ENCODE measurements around the gene SS18L1.

DNA sequence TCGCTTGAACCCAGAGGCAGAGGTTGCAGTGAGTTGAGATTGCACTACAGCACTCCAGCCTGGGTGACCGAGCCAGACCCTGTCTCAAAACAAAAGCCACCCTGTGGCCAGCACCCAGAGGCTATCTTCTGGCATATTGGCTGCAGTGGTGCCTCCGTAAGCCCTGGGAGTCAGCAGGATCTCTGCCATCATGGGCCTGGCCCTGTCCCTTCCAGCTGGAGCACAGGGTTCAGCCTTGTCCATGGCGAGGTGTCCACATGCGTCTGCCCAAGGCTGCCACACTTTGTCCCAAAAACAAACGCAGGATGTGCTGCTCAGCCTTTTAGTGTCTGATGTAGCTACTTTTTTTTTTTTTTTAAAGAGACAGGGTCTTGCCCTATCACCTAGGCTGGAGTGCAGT lies 23.9 kb downstream of the SS18L1 start:
- TF ChIP-seq, protein P1, sequence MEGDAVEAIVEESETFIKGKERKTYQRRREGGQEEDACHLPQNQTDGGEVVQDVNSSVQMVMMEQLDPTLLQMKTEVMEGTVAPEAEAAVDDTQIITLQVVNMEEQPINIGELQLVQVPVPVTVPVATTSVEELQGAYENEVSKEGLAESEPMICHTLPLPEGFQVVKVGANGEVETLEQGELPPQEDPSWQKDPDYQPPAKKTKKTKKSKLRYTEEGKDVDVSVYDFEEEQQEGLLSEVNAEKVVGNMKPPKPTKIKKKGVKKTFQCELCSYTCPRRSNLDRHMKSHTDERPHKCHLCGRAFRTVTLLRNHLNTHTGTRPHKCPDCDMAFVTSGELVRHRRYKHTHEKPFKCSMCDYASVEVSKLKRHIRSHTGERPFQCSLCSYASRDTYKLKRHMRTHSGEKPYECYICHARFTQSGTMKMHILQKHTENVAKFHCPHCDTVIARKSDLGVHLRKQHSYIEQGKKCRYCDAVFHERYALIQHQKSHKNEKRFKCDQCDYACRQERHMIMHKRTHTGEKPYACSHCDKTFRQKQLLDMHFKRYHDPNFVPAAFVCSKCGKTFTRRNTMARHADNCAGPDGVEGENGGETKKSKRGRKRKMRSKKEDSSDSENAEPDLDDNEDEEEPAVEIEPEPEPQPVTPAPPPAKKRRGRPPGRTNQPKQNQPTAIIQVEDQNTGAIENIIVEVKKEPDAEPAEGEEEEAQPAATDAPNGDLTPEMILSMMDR (conservative IDR thresholded peaks at IDR 0.05; ENCODE audit: low read depth in 2 of 2): no peak
- TF ChIP-seq, protein P2, sequence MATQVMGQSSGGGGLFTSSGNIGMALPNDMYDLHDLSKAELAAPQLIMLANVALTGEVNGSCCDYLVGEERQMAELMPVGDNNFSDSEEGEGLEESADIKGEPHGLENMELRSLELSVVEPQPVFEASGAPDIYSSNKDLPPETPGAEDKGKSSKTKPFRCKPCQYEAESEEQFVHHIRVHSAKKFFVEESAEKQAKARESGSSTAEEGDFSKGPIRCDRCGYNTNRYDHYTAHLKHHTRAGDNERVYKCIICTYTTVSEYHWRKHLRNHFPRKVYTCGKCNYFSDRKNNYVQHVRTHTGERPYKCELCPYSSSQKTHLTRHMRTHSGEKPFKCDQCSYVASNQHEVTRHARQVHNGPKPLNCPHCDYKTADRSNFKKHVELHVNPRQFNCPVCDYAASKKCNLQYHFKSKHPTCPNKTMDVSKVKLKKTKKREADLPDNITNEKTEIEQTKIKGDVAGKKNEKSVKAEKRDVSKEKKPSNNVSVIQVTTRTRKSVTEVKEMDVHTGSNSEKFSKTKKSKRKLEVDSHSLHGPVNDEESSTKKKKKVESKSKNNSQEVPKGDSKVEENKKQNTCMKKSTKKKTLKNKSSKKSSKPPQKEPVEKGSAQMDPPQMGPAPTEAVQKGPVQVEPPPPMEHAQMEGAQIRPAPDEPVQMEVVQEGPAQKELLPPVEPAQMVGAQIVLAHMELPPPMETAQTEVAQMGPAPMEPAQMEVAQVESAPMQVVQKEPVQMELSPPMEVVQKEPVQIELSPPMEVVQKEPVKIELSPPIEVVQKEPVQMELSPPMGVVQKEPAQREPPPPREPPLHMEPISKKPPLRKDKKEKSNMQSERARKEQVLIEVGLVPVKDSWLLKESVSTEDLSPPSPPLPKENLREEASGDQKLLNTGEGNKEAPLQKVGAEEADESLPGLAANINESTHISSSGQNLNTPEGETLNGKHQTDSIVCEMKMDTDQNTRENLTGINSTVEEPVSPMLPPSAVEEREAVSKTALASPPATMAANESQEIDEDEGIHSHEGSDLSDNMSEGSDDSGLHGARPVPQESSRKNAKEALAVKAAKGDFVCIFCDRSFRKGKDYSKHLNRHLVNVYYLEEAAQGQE (IDR thresholded peaks at IDR 0.05; ENCODE audit: unreplicated experiment): no peak
- TF ChIP-seq EZH2 (IDR thresholded peaks at IDR 0.05; ENCODE audit: low read depth, unreplicated experiment): no peak
- no peak for TF ChIP-seq EZH2phosphoT487 (IDR thresholded peaks at IDR 0.05; ENCODE audit: unreplicated experiment)
- no peak for TF ChIP-seq POLR2AphosphoS5 (IDR thresholded peaks at IDR 0.05; ENCODE audit: low read depth)
